ENCODE measurements around the gene FUT6. TPM values are rescaled to one million over a fixed set of nuclear protein-coding genes. Genes with fewer than 3 reads are reported as not detected.

FUT6 gene
- polyA plus RNA-seq, 3 donors, result not detected

GRCh38 chr19:5867201-5868136, 28.0 kb upstream of the FUT6 start:
- Mint-ChIP-seq H3K9me3 (no peaks in the 10 kb centered on the region), H3K4me3 (no peak overlapping the region), H3K4me1 (no peaks in the 10 kb centered on the region), H3K36me3 (no peaks in the 10 kb centered on the region), H3K27me3 (ENCODE audit: low read depth in 3 of 3) (peaks cover 1 to 7% (median 2%) of the 10 kb centered on the region in 3 donors), H3K27ac (no peak overlapping the region)
- H3K36me3 ChIP-seq (replicated peaks in 1 of 2; ENCODE audit: control insufficient read depth in 1 of 2, insufficient read depth in 2 of 2, low read length in 2 of 2), result no peaks in the 10 kb centered on the region
- no peak overlapping the region for H3K4me2 ChIP-seq (replicated peaks; ENCODE audit: extremely low read depth, low read length, poor library complexity, severe bottlenecking)
- WGBS (ENCODE audit: insufficient coverage), result 95% methylated on average over 30 of the region's 31 CpGs
- no peaks in the 10 kb centered on the region for H3K27me3 ChIP-seq (ENCODE audit: control insufficient read depth in 2 of 2, insufficient read depth in 2 of 2, low read length in 2 of 2)
- H3K79me2 ChIP-seq (ENCODE audit: insufficient read depth, low read length), result no peaks in the 10 kb centered on the region
- H3K9ac ChIP-seq (ENCODE audit: insufficient read depth, low read length, poor library complexity, severe bottlenecking), result no peak overlapping the region
- TF ChIP-seq CTCF (IDR thresholded peaks at IDR 0.05), result no peak
- no peaks in the 10 kb centered on the region for H3K4me1 ChIP-seq (ENCODE audit: control insufficient read depth in 1 of 2, insufficient read depth in 2 of 2, low read length in 2 of 2)
- H3K4me3 ChIP-seq (replicated peaks in 1 of 3; ENCODE audit: low read depth in 2 of 3, low read length in 3 of 3), result no peak overlapping the region
- no peak for DNase-seq
- intact Hi-C loops (cut with micrococcal nuclease), result no loop called here
- H4K20me1 ChIP-seq (ENCODE audit: insufficient read depth, low read length), result no peaks in the 10 kb centered on the region
- no peak overlapping the region for H3K27ac ChIP-seq (ENCODE audit: low read depth in 1 of 2, low read length in 2 of 2)
- no peak overlapping the region for H2AFZ ChIP-seq (ENCODE audit: insufficient read depth, low read depth, low read length, poor library complexity, severe bottlenecking)
- H3K9me3 ChIP-seq (replicated peaks in 1 of 2; ENCODE audit: control insufficient read depth in 1 of 2, insufficient read depth in 1 of 2, low read length in 2 of 2), result no peaks in the 10 kb centered on the region

- H3K9ac ChIP-seq (ENCODE audit: insufficient read depth, low read length, poor library complexity, severe bottlenecking), result no peak overlapping the region
- Mint-ChIP-seq H3K9me3 (no peaks in the 10 kb centered on the region), H3K36me3 (no peaks in the 10 kb centered on the region), H3K27me3 (ENCODE audit: low read depth in 3 of 3) (peaks cover 1 to 4% (median 2%) of the 10 kb centered on the region in 3 donors), H3K27ac (no peak overlapping the region), H3K4me1 (no peaks in the 10 kb centered on the region), H3K4me3 (no peak overlapping the region)
- WGBS (ENCODE audit: insufficient coverage), result 89% methylated on average over 11 of the region's 11 CpGs
- no peaks in the 10 kb centered on the region for H3K27me3 ChIP-seq (ENCODE audit: control insufficient read depth in 2 of 2, insufficient read depth in 2 of 2, low read length in 2 of 2)
- H4K20me1 ChIP-seq (ENCODE audit: insufficient read depth, low read length), result no peaks in the 10 kb centered on the region
- H3K9me3 ChIP-seq (replicated peaks in 1 of 2; ENCODE audit: control insufficient read depth in 1 of 2, insufficient read depth in 1 of 2, low read length in 2 of 2), result no peaks in the 10 kb centered on the region
- H3K4me1 ChIP-seq (ENCODE audit: control insufficient read depth in 1 of 2, insufficient read depth in 2 of 2, low read length in 2 of 2), result no peaks in the 10 kb centered on the region
- no peak overlapping the region for H3K4me2 ChIP-seq (replicated peaks; ENCODE audit: extremely low read depth, low read length, poor library complexity, severe bottlenecking)
- intact Hi-C loops (cut with micrococcal nuclease), result no loop called here
- no peak for DNase-seq
- no peaks in the 10 kb centered on the region for H3K79me2 ChIP-seq (ENCODE audit: insufficient read depth, low read length)
- TF ChIP-seq CTCF (IDR thresholded peaks at IDR 0.05), result no peak
- no peak overlapping the region for H3K27ac ChIP-seq (ENCODE audit: low read depth in 1 of 2, low read length in 2 of 2)
- no peak overlapping the region for H2AFZ ChIP-seq (ENCODE audit: insufficient read depth, low read depth, low read length, poor library complexity, severe bottlenecking)
- H3K36me3 ChIP-seq (replicated peaks in 1 of 2; ENCODE audit: control insufficient read depth in 1 of 2, insufficient read depth in 2 of 2, low read length in 2 of 2), result no peaks in the 10 kb centered on the region
- H3K4me3 ChIP-seq (replicated peaks in 1 of 3; ENCODE audit: low read depth in 2 of 3, low read length in 3 of 3), result no peak overlapping the region
Observed at GRCh38 chr19:5865772-5866171, 26.3 kb upstream of the FUT6 start.

Measured in CD14-positive monocyte (primary cell).